Activated effector memory CD4-positive, alpha-beta T cell treated with Interleukin-2 at 50 U/mL for 16 hours (primary cell): ENCODE measurements around the gene ALK.

Source experiments
- DNase-seq: peaks from one replicate; pipeline ENCODE4 v3.0.0-alpha.2; 2020

The ALK gene

DNA sequence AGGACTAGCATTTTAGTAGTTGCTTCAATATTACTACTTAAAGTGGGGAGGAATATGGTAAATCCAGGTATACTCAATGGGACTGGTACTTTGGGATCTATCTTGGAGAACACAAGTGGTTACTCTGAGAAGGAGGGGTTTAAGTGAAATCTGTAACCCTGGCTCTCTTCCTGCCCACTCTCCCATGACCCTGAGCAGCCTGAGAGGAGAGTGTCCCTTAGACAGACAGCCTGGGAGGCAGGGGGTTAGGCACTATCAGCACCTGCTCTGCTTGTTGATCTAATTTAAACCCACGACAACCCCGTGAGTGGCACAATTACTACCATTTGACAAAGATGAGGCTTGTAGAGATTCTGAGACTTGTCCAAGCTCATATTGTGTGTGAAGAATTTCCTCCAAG lies 395.5 kb downstream of the ALK start:
- DNase-seq: no peak

DNA sequence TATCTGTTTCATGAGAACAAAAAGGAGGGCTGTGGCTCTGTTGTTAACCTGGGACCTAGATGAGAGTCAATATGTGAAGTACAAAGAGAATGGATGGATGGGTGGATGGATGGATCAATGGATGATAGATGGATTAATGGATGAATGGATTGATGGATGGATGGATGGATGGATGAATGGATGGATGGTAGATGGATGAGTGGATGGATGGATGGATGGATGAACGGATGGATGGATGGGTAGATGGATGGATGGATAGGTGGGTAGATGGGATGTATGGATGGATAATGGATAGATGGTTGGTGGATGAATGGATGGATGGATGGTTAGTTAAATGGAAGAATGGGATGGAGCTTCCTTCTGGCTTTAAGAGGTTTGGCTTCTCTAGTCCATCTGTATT lies 396.7 kb downstream of the ALK start:
- no peak for DNase-seq

GRCh38 chr2:29522951-29523669 lies 398.3 kb downstream of the ALK start:
- no peak for DNase-seq

DNA sequence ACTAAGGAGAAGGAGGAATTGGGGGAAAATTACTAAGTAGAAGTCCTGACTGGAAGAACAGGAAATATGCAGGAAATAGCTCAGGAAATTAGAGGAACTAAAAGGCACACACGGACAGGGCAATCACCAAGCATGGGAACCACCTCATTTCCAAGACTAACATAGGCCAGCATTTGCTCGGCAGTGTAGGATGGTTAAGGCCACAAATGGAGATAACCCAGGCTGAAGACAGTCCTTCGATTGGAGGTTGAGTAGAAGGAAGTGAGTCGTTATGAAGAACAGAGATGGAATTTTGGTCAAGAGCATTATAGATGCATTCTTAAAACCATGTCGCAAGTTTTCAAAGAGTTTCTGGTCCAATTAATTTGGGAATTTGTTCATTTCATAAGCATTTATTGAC lies 401.4 kb downstream of the ALK start:
- DNase-seq: no peak

- no peak for DNase-seq
Observed at GRCh38 chr2:29519338-29519925, 402.0 kb downstream of the ALK start.

DNA sequence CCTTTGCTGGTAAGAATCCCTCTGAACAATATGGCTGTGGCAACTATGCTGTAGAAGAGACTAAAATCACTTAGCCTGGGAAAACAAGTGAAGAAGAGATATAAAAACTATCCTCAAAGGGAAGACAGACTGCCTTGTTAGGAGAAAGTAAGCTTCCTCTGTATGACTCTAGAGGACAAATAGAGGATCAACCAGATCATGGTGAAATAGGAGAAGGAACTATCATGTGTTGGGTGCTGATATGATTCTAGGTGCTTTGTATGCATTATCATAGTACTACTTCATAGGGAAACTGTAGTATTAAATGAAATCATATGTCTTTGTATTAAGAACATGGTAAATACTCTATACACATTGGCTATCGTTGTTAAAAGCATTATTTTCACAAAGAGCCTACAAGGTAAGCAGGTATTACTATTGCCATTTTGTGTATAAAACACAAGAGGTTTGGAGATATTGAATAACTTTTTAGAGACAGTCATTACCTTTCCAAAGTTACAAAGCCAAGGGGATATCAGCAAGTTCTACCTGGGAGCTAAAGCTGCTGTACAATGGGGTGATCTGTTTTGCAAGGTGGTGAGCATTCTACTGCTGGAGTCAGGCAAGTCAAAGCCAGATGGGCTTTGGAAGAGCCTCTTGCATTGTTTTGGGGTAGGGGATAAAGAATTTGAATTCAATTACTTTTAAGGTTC lies 402.6 kb downstream of the ALK start:
- no peak for DNase-seq

GRCh38 chr2:29518010-29518409 lies 403.4 kb downstream of the ALK start:
- DNase-seq: no peak

DNA sequence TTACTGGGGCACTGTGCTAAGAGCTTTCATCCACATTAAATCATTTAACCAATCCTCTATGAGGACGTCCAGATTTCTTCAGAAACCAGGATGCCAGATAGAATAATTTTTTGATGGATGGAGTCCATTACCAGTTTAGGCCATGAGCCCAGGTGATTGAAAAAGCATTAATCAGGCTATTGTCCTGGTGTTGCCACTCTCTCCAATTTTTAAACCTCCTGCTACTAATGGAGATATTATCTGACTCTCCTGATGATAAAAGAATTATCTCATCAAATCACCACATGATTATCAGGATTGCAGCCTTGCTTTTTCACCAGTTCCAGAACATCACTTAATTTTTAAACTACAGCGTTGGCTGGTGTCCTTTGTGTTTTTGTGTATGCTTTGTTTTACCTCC lies 404.0 kb downstream of the ALK start:
- no peak for DNase-seq

GRCh38 chr2:29516767-29517166 lies 404.6 kb downstream of the ALK start:
- DNase-seq: no peak

DNA sequence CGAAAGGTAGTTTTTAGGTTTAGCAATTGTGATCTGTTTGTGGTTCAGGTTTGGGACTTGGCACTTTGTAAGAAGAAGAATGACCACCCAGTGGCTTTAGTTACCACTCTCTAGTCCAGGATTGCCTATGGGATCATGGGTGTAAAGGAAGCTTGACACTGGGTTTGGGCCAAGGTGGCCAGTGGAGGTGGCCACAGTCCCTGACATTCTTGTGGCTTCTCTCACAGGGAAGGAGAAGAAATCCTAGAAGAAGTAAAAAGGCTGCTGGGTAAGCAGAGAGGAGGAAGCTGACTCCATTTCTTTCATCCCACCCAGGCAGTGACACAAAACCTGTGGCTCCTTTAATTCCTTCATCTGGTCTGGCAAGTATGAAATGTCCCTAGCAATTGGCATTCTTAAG lies 411.5 kb downstream of the ALK start:
- DNase-seq: no peak

- no peak for DNase-seq
Observed at GRCh38 chr2:29509397-29509796, 412.0 kb downstream of the ALK start.

DNA sequence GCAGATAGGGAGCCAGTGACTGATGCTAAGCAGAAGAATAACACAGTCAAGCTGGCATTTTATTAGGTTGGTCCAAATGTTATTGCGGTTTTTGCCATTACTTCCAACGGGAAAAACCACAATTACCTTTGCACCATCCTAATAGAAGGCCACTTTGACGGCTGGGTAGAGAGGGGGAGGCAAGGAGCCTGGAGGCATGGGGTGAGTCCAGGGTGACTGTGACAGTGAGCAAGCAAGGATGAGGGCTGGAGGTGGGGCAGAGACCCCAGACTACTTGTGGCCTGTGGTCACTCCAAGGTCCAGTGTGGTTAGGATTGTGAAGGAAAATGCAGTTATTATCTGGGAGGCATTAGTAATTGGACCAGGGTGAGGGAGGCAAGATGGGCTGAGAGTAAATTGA lies 416.6 kb downstream of the ALK start:
- DNase-seq: no peak

DNA sequence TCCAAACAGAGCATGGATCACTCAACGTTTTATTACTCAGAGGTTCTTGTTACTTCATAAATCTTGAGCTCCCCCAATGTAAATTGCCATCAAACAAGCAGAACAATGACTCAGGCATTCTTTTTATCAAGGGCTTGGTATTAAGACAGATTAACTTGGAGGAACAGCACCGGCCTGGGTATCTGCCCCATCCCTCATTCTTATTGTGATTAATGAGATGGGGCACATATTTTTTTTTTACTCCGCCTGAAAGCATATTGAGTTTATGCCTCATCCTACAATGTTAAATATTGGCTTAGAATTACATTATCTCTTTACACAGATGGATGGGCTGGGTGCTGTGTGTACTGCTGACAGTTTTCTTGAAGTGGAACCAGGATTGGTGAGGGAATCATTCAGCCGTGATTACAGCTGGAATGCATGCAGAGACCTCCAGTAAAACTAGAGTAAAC lies 418.9 kb downstream of the ALK start:
- DNase-seq: no peak

- DNase-seq: no peak
Observed at GRCh38 chr2:29497375-29497774, 424.0 kb downstream of the ALK start.

DNA sequence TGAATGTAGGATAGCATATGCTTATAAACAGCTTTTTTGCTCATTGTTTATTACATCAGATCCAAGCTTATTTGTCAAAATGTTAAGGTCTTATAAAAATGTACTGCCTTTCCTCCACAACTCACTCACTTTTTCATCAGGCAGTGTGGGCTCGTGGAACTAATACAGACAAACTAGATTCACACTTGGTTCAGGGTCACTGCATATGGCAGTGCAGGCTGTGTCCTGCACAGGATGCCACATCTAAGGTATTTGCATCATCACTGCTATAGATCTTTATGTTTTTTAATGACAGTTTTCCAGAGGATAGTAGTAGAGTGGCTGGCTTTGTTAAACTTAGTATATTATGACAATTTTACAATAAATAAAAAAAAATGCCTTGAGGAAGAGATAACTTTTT lies 425.2 kb downstream of the ALK start:
- no peak for DNase-seq

- DNase-seq: no peak
Observed at GRCh38 chr2:29495536-29496060, 425.8 kb downstream of the ALK start.

DNA sequence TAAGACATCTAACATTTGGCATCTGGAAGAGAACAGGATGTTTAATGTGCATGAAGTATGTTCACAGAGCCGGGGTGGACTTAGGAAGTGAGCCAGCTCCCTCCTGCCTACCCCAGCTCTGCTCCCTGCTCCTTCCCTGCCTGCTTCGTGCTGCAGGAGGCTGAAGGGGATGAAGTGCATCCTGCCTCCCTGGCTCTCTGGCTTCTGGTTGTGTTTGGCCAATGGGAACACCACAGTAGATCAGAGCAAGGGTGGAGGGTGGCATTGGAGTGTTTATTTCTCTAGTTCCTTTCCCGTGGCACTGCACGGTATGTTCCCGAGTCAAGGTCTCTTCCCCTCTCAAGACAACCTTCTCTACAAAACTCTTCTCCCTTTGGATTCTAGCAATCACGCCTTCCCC lies 426.3 kb downstream of the ALK start:
- no peak for DNase-seq

DNA sequence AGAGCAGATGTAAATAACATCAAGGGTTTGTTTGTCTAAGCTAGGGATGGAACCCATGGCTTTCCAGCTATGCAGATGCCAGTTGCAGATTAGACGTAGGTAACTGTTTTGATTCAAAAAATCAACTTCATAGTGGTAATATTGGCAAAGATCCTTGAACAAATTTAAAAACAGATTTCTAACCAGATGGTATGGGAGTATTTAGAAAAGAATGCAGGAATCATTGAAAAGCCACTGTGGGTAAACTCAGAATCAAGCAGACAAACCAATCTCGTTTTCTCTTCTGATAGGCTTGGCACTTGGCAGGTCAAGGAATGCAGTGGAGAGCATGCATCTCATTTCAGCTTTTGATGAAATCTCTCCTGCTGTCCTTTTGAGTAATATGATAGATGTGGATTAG lies 428.7 kb downstream of the ALK start:
- no peak for DNase-seq

- DNase-seq: no peak
Observed at GRCh38 chr2:29490045-29490444, 431.3 kb downstream of the ALK start.

GRCh38 chr2:29489568-29489967 lies 431.8 kb downstream of the ALK start:
- DNase-seq: no peak

DNA sequence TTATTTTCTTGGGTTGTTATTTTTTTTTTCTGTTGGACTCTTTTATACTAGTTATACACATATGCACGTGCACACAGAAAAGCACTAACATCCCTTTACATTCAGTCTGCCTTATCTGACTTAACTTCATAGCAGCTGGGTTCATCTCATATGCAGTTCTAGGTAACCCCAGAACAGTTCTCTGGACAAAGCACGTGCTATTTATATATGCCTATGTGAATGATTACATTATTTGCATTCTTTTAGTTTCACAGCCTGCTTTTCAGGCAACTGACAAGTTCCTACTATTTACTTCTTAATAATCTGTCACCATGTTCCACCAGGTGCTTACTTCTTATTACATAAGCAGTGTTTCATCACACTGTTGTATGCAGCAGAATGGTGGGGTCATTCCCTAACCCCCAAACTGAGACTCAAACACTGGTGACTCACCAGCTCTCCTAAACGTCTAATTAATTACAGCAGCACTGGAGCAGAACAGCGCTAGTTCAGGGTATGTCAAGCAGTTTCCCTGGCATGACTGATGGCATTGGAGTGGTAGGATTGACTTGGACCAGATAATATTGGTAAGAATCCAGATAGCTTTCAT lies 433.3 kb downstream of the ALK start:
- no peak for DNase-seq

GRCh38 chr2:29485631-29486030 lies 435.8 kb downstream of the ALK start:
- DNase-seq: no peak

- DNase-seq: no peak
Observed at GRCh38 chr2:29485117-29485516, 436.3 kb downstream of the ALK start.

GRCh38 chr2:29482867-29483266 lies 438.5 kb downstream of the ALK start:
- no peak for DNase-seq
